Fibroblast of lung (primary cell): ENCODE results near the gene VSIG1.

Source experiments
- EZH2 ChIP-seq: IDR thresholded peaks from 2 replicates; pipeline ENCODE4 v1.5.1; 2012; ENCODE audit warnings: low read length, control low read depth, mild to moderate bottlenecking; ENCODE audit errors: missing control alignments
- TF ChIP-seq, protein P1 (sequence below), 2 donors: IDR thresholded peaks in 1 of 2; conservative IDR thresholded peaks in 1 of 2; 1 replicate in 1 of 2; 2 replicates in 1 of 2; pipeline ENCODE4 v1.5.1; 2011 to 2012; ENCODE audit warnings: low read length in 2 of 2, control low read depth in 1 of 2, inconsistent platforms in 1 of 2, low read depth in 1 of 2, mild to moderate bottlenecking in 1 of 2

GRCh38 chrX:108070891-108071290 lies 26.0 kb downstream of the VSIG1 start:
- TF ChIP-seq, protein P1, sequence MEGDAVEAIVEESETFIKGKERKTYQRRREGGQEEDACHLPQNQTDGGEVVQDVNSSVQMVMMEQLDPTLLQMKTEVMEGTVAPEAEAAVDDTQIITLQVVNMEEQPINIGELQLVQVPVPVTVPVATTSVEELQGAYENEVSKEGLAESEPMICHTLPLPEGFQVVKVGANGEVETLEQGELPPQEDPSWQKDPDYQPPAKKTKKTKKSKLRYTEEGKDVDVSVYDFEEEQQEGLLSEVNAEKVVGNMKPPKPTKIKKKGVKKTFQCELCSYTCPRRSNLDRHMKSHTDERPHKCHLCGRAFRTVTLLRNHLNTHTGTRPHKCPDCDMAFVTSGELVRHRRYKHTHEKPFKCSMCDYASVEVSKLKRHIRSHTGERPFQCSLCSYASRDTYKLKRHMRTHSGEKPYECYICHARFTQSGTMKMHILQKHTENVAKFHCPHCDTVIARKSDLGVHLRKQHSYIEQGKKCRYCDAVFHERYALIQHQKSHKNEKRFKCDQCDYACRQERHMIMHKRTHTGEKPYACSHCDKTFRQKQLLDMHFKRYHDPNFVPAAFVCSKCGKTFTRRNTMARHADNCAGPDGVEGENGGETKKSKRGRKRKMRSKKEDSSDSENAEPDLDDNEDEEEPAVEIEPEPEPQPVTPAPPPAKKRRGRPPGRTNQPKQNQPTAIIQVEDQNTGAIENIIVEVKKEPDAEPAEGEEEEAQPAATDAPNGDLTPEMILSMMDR (conservative IDR thresholded peaks at IDR 0.05 in 1 of 2, IDR thresholded peaks at IDR 0.05 in 1 of 2; ENCODE audit: low read depth in 1 of 2, low read length in 2 of 2) = no peak
- TF ChIP-seq EZH2 = no peak
